OCI-LY7 (cell line): Measurements from ENCODE around the gene CDK18. TPM values are rescaled to one million over a fixed set of nuclear protein-coding genes. Genes with fewer than 3 reads are reported as not detected.

ENCODE experiments used
- BruUV-seq: library from RNA; stranded (reverse); fragments of 400-500 nt; replicated peaks from 2 replicates; lab custom pipeline; 2021; lab: Mats Ljungman, UMichigan
- CTCF ChIA-PET: fragments of 300-600 bp; sonication (Branson Sonifier 250); formaldehyde crosslinking; loops from one replicate; lab custom pipeline; 2022; ENCODE audit warnings: antibody characterized with exemption; ENCODE audit not compliant: unreplicated experiment; lab: Charles Lee
- POLR2A ChIA-PET: fragments of 300-600 bp; sonication (Branson Sonifier 250); formaldehyde crosslinking; loops from one replicate; lab custom pipeline; 2022; ENCODE audit warnings: antibody characterized with exemption; lab: Charles Lee
- DNase-seq: peaks from one replicate; pipeline ENCODE4 v3.0.0-alpha.2; 2015; ENCODE audit warnings: low spot score
- H2AFZ ChIP-seq: fragments of 200-600 bp; sonication (generic), shearing (Covaris generic); 2 replicates; pipeline ENCODE4 v1.6.1; 2014; ENCODE audit warnings: mild to moderate bottlenecking, antibody characterized with exemption, low read length, moderate library complexity
- H3K27ac ChIP-seq: fragments of 200-600 bp; sonication (generic); 2 replicates; pipeline ENCODE4 v1.5.1; 2014; ENCODE audit warnings: mixed run types, low read depth, mild to moderate bottlenecking, moderate library complexity, low read length, inconsistent platforms; ENCODE audit not compliant: poor library complexity, severe bottlenecking
- H3K36me3 ChIP-seq: fragments of 200-600 bp; sonication (generic); 2 replicates; pipeline ENCODE4 v1.6.1; 2014; ENCODE audit warnings: mild to moderate bottlenecking, antibody characterized with exemption, low read length, moderate library complexity, mixed read lengths; ENCODE audit not compliant: insufficient read depth
- H3K4me1 ChIP-seq: fragments of 200-600 bp; sonication (generic); 2 replicates; pipeline ENCODE4 v1.5.1; 2014; ENCODE audit warnings: mild to moderate bottlenecking, low read length; ENCODE audit not compliant: insufficient read depth, poor library complexity, severe bottlenecking
- H3K4me2 ChIP-seq: fragments of 200-600 bp; sonication (generic); 2 replicates; pipeline ENCODE4 v1.6.1; 2014; ENCODE audit warnings: mild to moderate bottlenecking, low read length
- H3K4me3 ChIP-seq: fragments of 200-600 bp; sonication (generic); 2 replicates; pipeline ENCODE4 v1.5.1; 2014; ENCODE audit warnings: mild to moderate bottlenecking, low read depth, low read length; ENCODE audit not compliant: poor library complexity, severe bottlenecking
- H3K79me2 ChIP-seq: fragments of 200-600 bp; sonication (generic); 2 replicates; pipeline ENCODE4 v1.6.1; 2016; ENCODE audit warnings: low read depth, mild to moderate bottlenecking, low read length, moderate library complexity, mixed read lengths; ENCODE audit not compliant: insufficient read depth
- H3K9me2 ChIP-seq: fragments of 200-600 bp; sonication (generic); 2 replicates; pipeline ENCODE4 v1.6.1; 2016; ENCODE audit warnings: mild to moderate bottlenecking, low read length, mixed read lengths; ENCODE audit not compliant: insufficient read depth
- H3K9me3 ChIP-seq: fragments of 200-600 bp; sonication (generic); 2 replicates; pipeline ENCODE4 v1.6.1; 2014; ENCODE audit warnings: mild to moderate bottlenecking, mixed run types, low read length, mixed read lengths
- H4K20me1 ChIP-seq: fragments of 200-600 bp; sonication (generic); 2 replicates; pipeline ENCODE4 v1.6.1; 2014; ENCODE audit warnings: mild to moderate bottlenecking, antibody characterized with exemption, low read length, moderate library complexity, mixed read lengths; ENCODE audit not compliant: insufficient read depth
- CTCF ChIP-seq: fragments of 200-600 bp; sonication (generic); conservative IDR thresholded peaks from 2 replicates; pipeline ENCODE4 v1.5.1; 2014; ENCODE audit warnings: mild to moderate bottlenecking, antibody characterized with exemption, low read length, moderate library complexity, mixed read lengths
- EZH2phosphoT487 ChIP-seq: fragments of 200-600 bp; sonication (generic); IDR thresholded peaks from 2 replicates; pipeline ENCODE4 v1.6.1; 2018; ENCODE audit warnings: low read depth, borderline replicate concordance, mild to moderate bottlenecking, mixed run types, antibody characterized with exemption, low read length, moderate library complexity, mixed read lengths
- intact Hi-C: fragments of 100-400 bp; cut with micrococcal nuclease; formaldehyde crosslinking; loops from one replicate; pipeline ENCODE4 v1.10.0; 2022; ENCODE audit not compliant: unreplicated experiment
- total RNA-seq, 2 experiments: library from RNA; depleted of rRNA in 1 of 2; stranded (reverse); fragments of >200 nt in 1 of 2; shearing (Covaris generic) in 1 of 2; gene quantifications; 2 replicates each; pipeline ENCODE4 v1.2.3, GENCODE V29; 2014 to 2022

The CDK18 gene
- total RNA-seq, 2 experiments from 2014 or later = 10.1 to 21.2 TPM

GRCh38 chr1:205523891-205524793, 19.7 kb downstream of the CDK18 start:
- no peaks in the 10 kb centered on the region for H3K9me2 ChIP-seq
- no peaks in the 10 kb centered on the region for H4K20me1 ChIP-seq
- no peaks in the 10 kb centered on the region for H3K79me2 ChIP-seq
- peak; percentile 79 for DNase-seq
- H3K36me3 ChIP-seq = no peaks in the 10 kb centered on the region
- H3K9me3 ChIP-seq = no peaks in the 10 kb centered on the region
- TF ChIP-seq CTCF (peak; percentile 90), EZH2phosphoT487 (no peak)
- H3K4me3 ChIP-seq = no peak overlapping the region
- H3K27ac ChIP-seq = no peak overlapping the region
- no peaks in the 10 kb centered on the region for H3K4me1 ChIP-seq
- BruUV-seq = no TSS peak
- H3K4me2 ChIP-seq = no peak overlapping the region
- no peak overlapping the region for H2AFZ ChIP-seq
- ChIA-PET CTCF (interaction anchor here (0.7 to 2.5 kb wide), 9 partner anchors 11 to 191 kb away, joined by 3 to 21 read pairs (median 4); no protein-coding TSS in a partner anchor), POLR2A (interaction anchor here (0.6 to 1.0 kb wide), 5 partner anchors 15 to 918 kb away, joined by 3 to 5 read pairs (median 3); no protein-coding TSS in a partner anchor)
- intact Hi-C loops = loop anchor here (1.0 to 2.0 kb wide), 4 partner anchors 36 to 189 kb away; no protein-coding TSS in a partner anchor

- intact Hi-C loops = loop anchor here (1.0 to 5.0 kb wide), 6 partner anchors 36 to 189 kb away; no protein-coding TSS in a partner anchor
- Histone ChIP-seq H3K4me1 (no peaks in the 10 kb centered on the region), H3K4me2 (no peak overlapping the region), H3K4me3 (no peak overlapping the region), H3K27ac (no peak overlapping the region), H3K79me2 (no peaks in the 10 kb centered on the region), H4K20me1 (no peaks in the 10 kb centered on the region), H3K9me2 (no peaks in the 10 kb centered on the region), H3K36me3 (no peaks in the 10 kb centered on the region), H3K9me3 (no peaks in the 10 kb centered on the region), H2AFZ (no peak overlapping the region)
- POLR2A ChIA-PET = interaction anchor here (0.6 to 1.0 kb wide), 4 partner anchors 16 to 108 kb away, joined by 3 to 5 read pairs (median 3); no protein-coding TSS in a partner anchor
- no peak for DNase-seq
- no TSS peak for BruUV-seq
- CTCF ChIA-PET = interaction anchor here (0.8 to 2.5 kb wide), 6 partner anchors 12 to 188 kb away, joined by 3 to 21 read pairs (median 5); no protein-coding TSS in a partner anchor
- TF ChIP-seq EZH2phosphoT487 (no peak), CTCF (no peak)
Observed at GRCh38 chr1:205524794-205525101, 20.3 kb downstream of the CDK18 start.
